ENCODE measurements around the gene USH2A.

- TF ChIP-seq CTCF (IDR thresholded peaks at IDR 0.05) (no peak), POLR2A (IDR thresholded peaks at IDR 0.05) (no peak)
These were observed 153.0 kb downstream of the USH2A start for GRCh38 chr1:216270086-216270773.
